HG03066 (cell line): Measurements from ENCODE around the gene ESYT2.
"Not testable (repeated sequence)": the region's sequence is repeated elsewhere in the genome, so short reads cannot be mapped to it uniquely, and the experiment has no call there.

Source experiments
- ATAC-seq: cut with Tn5 transposase; IDR thresholded peaks from one replicate; pipeline ENCODE4 v1.9.1; 2021; ENCODE audit warnings: low read depth; ENCODE audit not compliant: unreplicated experiment

ESYT2 gene

GRCh38 chr7:158858592-158859503 lies 29.5 kb upstream of the ESYT2 start:
- no peak for ATAC-seq

- peak; percentile 31 for ATAC-seq
Observed at GRCh38 chr7:158856883-158857668, 27.8 kb upstream of the ESYT2 start.

- no peak for ATAC-seq
Observed at GRCh38 chr7:158854681-158855081, 25.4 kb upstream of the ESYT2 start.

GRCh38 chr7:158850545-158851102 lies 21.3 kb upstream of the ESYT2 start:
- no peak for ATAC-seq

- ATAC-seq = no peak
Observed at GRCh38 chr7:158849768-158850544, 20.6 kb upstream of the ESYT2 start.

- ATAC-seq = no peak
Observed at GRCh38 chr7:158849442-158849767, 20.1 kb upstream of the ESYT2 start.

GRCh38 chr7:158847451-158847866 lies 18.1 kb upstream of the ESYT2 start:
- no peak for ATAC-seq

GRCh38 chr7:158846304-158846703 lies 17.0 kb upstream of the ESYT2 start:
- no peak for ATAC-seq

- no peak for ATAC-seq
Observed at GRCh38 chr7:158843771-158844170, 14.5 kb upstream of the ESYT2 start.

GRCh38 chr7:158842486-158842885 lies 13.2 kb upstream of the ESYT2 start:
- ATAC-seq = no peak

- ATAC-seq = no peak
Observed at GRCh38 chr7:158840604-158841003, 11.3 kb upstream of the ESYT2 start.

GRCh38 chr7:158839177-158839576 lies 9.9 kb upstream of the ESYT2 start:
- not testable (repeated sequence) for ATAC-seq

- no peak for ATAC-seq
Observed at GRCh38 chr7:158837790-158838637, 8.7 kb upstream of the ESYT2 start.

GRCh38 chr7:158836692-158837091 lies 7.4 kb upstream of the ESYT2 start:
- ATAC-seq = no peak

GRCh38 chr7:158834878-158835784 lies 5.8 kb upstream of the ESYT2 start:
- ATAC-seq = no peak

- ATAC-seq = no peak
Observed at GRCh38 chr7:158832994-158833393, 3.7 kb upstream of the ESYT2 start.

- ATAC-seq = no peak
Observed at GRCh38 chr7:158831738-158832091, 2.4 kb upstream of the ESYT2 start.

GRCh38 chr7:158830211-158830723 lies 958 bp upstream of the ESYT2 start:
- no peak for ATAC-seq

GRCh38 chr7:158829021-158829341 lies 328 bp downstream of the ESYT2 start:
- peak; percentile 42 for ATAC-seq
